ENCODE results near the gene ELOVL5.

Gene ELOVL5

GRCh38 chr6:53331678-53332077 lies 17.1 kb downstream of the ELOVL5 start:
- no peak for DNase-seq (ENCODE audit: extremely low read depth, low read depth)
- no peak overlapping the region for H3K4me3 ChIP-seq (replicated peaks; ENCODE audit: low read depth, low read length)
- TF ChIP-seq CTCF (IDR thresholded peaks at IDR 0.05; ENCODE audit: low read depth, low read length, missing control alignments) = no peak

GRCh38 chr6:53330137-53330536 lies 18.6 kb downstream of the ELOVL5 start:
- TF ChIP-seq CTCF (IDR thresholded peaks at IDR 0.05; ENCODE audit: low read depth, low read length, missing control alignments) = no peak
- no peak overlapping the region for H3K4me3 ChIP-seq (replicated peaks; ENCODE audit: low read depth, low read length)
- DNase-seq (ENCODE audit: extremely low read depth, low read depth) = no peak

GRCh38 chr6:53328375-53328774 lies 20.4 kb downstream of the ELOVL5 start:
- no peak for DNase-seq (ENCODE audit: extremely low read depth, low read depth)
- H3K4me3 ChIP-seq (replicated peaks; ENCODE audit: low read depth, low read length) = no peak overlapping the region
- no peak for TF ChIP-seq CTCF (IDR thresholded peaks at IDR 0.05; ENCODE audit: low read depth, low read length, missing control alignments)

- no peak for TF ChIP-seq CTCF (IDR thresholded peaks at IDR 0.05; ENCODE audit: low read depth, low read length, missing control alignments)
- DNase-seq (ENCODE audit: extremely low read depth, low read depth) = no peak
- H3K4me3 ChIP-seq (replicated peaks; ENCODE audit: low read depth, low read length) = no peak overlapping the region
Measured at GRCh38 chr6:53327017-53327395, 21.7 kb downstream of the ELOVL5 start.

- TF ChIP-seq CTCF (IDR thresholded peaks at IDR 0.05; ENCODE audit: low read depth, low read length, missing control alignments) = no peak
- DNase-seq (ENCODE audit: extremely low read depth, low read depth) = peak; percentile 87
- H3K4me3 ChIP-seq (replicated peaks; ENCODE audit: low read depth, low read length) = no peak overlapping the region
Measured at GRCh38 chr6:53326372-53327016, 22.3 kb downstream of the ELOVL5 start.

- H3K4me3 ChIP-seq (replicated peaks; ENCODE audit: low read depth, low read length) = no peak overlapping the region
- DNase-seq (ENCODE audit: extremely low read depth, low read depth) = no peak
Measured at GRCh38 chr6:53325785-53326184, 23.0 kb downstream of the ELOVL5 start.

More at GRCh38 chr6:53325785-53326184, 23.0 kb downstream of the ELOVL5 start:
- no peak for TF ChIP-seq CTCF (IDR thresholded peaks at IDR 0.05; ENCODE audit: low read depth, low read length, missing control alignments)
